Keratinocyte (primary cell): ENCODE data around the gene MGAT3.

Experiments used
- CTCF ChIP-seq, 3 experiments: IDR thresholded peaks in 1 of 3; conservative IDR thresholded peaks in 1 of 3; optimal IDR thresholded peaks in 1 of 3; 2 replicates in 2 of 3; 3 replicates in 1 of 3; pipeline versions ENCODE3 to v1.5.1; 2011; ENCODE audit warnings: low read length in 3 of 3, mild to moderate bottlenecking in 3 of 3, moderate library complexity in 2 of 3, control low read depth in 1 of 3, inconsistent platforms in 1 of 3; ENCODE audit not compliant: insufficient read depth in 2 of 3; ENCODE audit errors: extremely low read depth in 1 of 3
- EZH2 ChIP-seq: IDR thresholded peaks from one replicate; pipeline ENCODE4 v1.6.1; 2012; ENCODE audit warnings: inconsistent platforms, mild to moderate bottlenecking, low read length, moderate library complexity

- TF ChIP-seq CTCF (optimal IDR thresholded peaks at IDR 0.05 in 1 of 3, IDR thresholded peaks at IDR 0.05 in 1 of 3, conservative IDR thresholded peaks at IDR 0.05 in 1 of 3; ENCODE audit: extremely low read depth in 1 of 3, insufficient read depth in 2 of 3, low read length in 3 of 3) (no peak), EZH2 (no peak)
These were observed 43.3 kb downstream of the MGAT3 start for GRCh38 chr22:39500101-39500500.
